ENCODE data around the gene PTPRG. TPM values are rescaled to one million over a fixed set of nuclear protein-coding genes. Genes with fewer than 3 reads are reported as not detected.

The PTPRG gene
- total RNA-seq, 1 experiment from 2014 or later = 69.3 TPM

GRCh38 chr3:61730056-61730455, 168.7 kb downstream of the PTPRG start:
- no peak overlapping the region for H3K4ac ChIP-seq (ENCODE audit: low read depth, low read length)
- no peaks in the 10 kb centered on the region for H3K23me2 ChIP-seq (ENCODE audit: insufficient read length, low read depth, low read length, poor library complexity, severe bottlenecking)
- Mint-ChIP-seq H3K4me1 (peaks cover 49 to 52% of the 10 kb centered on the region in 2 experiments), H3K4me3 (no peak overlapping the region; a peak in 1 of 5 replicates), H3K36me3 (ENCODE audit: insufficient read depth in 1 of 3, low read depth in 3 of 3) (no peaks in the 10 kb centered on the region; a peak in 1 of 7 replicates), H3K27me3 (ENCODE audit: low read depth) (no peaks in the 10 kb centered on the region), H3K27ac (peak overlapping the region; percentile 30 to 88 (median 67); a peak in 5 of 7 replicates), H3K9me3 (no peaks in the 10 kb centered on the region)
- DNase-seq = no peak
- H3K56ac ChIP-seq (ENCODE audit: insufficient read length, low read depth, low read length) = no peak overlapping the region
- H3K79me1 ChIP-seq (ENCODE audit: insufficient read depth, low read depth, low read length, poor library complexity, severe bottlenecking) = peaks cover 3% of the 10 kb centered on the region
- H4K91ac ChIP-seq (ENCODE audit: insufficient read length, low read depth, low read length) = no peak overlapping the region
- no CpG with 5 or more reads among the region's 4 CpGs for WGBS (ENCODE audit: extremely low coverage, insufficient read length, low lambda C conversion rate)
- H2BK5ac ChIP-seq (ENCODE audit: insufficient read length, low read length) = no peak overlapping the region
- no peak overlapping the region for H3K14ac ChIP-seq (ENCODE audit: insufficient read depth, low read length)
- no peaks in the 10 kb centered on the region for H3K27me3 ChIP-seq (ENCODE audit: insufficient read depth, low read length)
- no peak overlapping the region for H3K9ac ChIP-seq (ENCODE audit: extremely low read depth, insufficient read length, low read length)
- TF ChIP-seq CTCF (conservative IDR thresholded peaks at IDR 0.05) = no peak
- H3K27ac ChIP-seq (ENCODE audit: insufficient read length, low read depth, low read length) = no peak overlapping the region
- H2BK15ac ChIP-seq (ENCODE audit: low read depth, low read length) = no peak overlapping the region
- H4K5ac ChIP-seq (ENCODE audit: insufficient read length, low read depth, low read length) = no peak overlapping the region
- no peak overlapping the region for H3T11ph ChIP-seq (ENCODE audit: low read length)
- peaks cover 11% of the 10 kb centered on the region; the same call in 1 of the 2 replicates for H3K4me1 ChIP-seq (ENCODE audit: insufficient read depth, low read length)
- H3K18ac ChIP-seq (ENCODE audit: insufficient read length, low read depth, low read length) = no peak overlapping the region
- no peak overlapping the region for H2AFZ ChIP-seq (ENCODE audit: low read length)
- H2BK20ac ChIP-seq (ENCODE audit: low read depth, low read length, poor library complexity, severe bottlenecking) = no peak overlapping the region
- no peak overlapping the region for H2BK12ac ChIP-seq (ENCODE audit: insufficient read length, low read depth, low read length)
- H3K4me2 ChIP-seq (ENCODE audit: insufficient read depth, insufficient read length, low read length) = no peak overlapping the region
- H2AK5ac ChIP-seq (ENCODE audit: insufficient read length, low read length) = no peak overlapping the region
- no peak overlapping the region for H2BK120ac ChIP-seq (ENCODE audit: low read depth, low read length, poor library complexity, severe bottlenecking)
- H3K23ac ChIP-seq (ENCODE audit: insufficient read length, low read depth, low read length) = no peak overlapping the region
- H4K8ac ChIP-seq (replicated peaks; ENCODE audit: insufficient read length, low read depth, low read length) = no peak overlapping the region
- H3K79me2 ChIP-seq (ENCODE audit: insufficient read depth, low read length) = peaks cover 29% of the 10 kb centered on the region; the same call in 1 of the 2 replicates
- no peaks in the 10 kb centered on the region for H4K20me1 ChIP-seq (ENCODE audit: control insufficient read depth, insufficient read depth, insufficient read length)
- H3K9me3 ChIP-seq (ENCODE audit: control insufficient read depth, low read depth, low read length) = no peaks in the 10 kb centered on the region
